Vagina (tissue), 2 donors: Measurements from ENCODE around the gene SHE.

Experiments used
- POLR2AphosphoS5 ChIP-seq, 2 donors: sonication (generic); formaldehyde crosslinking; IDR thresholded peaks; one replicate each; pipeline ENCODE4 v1.9.0; 2017; ENCODE audit warnings: antibody characterized with exemption in 2 of 2, mild to moderate bottlenecking in 2 of 2, low read depth in 1 of 2; ENCODE audit not compliant: insufficient read depth in 1 of 2
- TF ChIP-seq, protein P1 (sequence below), 3 experiments: fragments of 450-650 bp in 2 of 3; fragments of 200-600 bp in 1 of 3; sonication (generic) in 1 of 3; IDR thresholded peaks; one replicate each; pipeline ENCODE4 v1.5.1; 2017 to 2019; ENCODE audit warnings: antibody characterized with exemption in 3 of 3, mild to moderate bottlenecking in 2 of 3, moderate library complexity in 2 of 3

DNA sequence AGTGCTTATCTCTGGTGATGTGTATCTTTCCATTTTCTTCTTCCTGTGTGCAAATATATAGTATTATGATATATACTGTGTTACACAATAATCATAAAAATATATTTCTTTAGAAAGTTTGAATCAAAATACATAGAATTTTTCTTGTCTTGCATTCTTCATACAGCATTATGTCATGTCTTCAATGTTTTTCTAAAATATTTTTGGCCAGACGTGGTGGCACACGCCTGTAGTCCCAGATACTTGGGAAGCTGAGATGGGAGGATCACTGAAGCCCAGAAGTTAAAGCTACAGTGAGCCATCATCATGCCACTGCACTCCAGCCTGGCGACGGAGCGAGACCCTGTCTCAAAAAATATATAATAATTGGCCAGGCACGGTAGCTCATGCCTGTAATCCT lies 55.4 kb downstream of the SHE start:
- TF ChIP-seq, protein P1, sequence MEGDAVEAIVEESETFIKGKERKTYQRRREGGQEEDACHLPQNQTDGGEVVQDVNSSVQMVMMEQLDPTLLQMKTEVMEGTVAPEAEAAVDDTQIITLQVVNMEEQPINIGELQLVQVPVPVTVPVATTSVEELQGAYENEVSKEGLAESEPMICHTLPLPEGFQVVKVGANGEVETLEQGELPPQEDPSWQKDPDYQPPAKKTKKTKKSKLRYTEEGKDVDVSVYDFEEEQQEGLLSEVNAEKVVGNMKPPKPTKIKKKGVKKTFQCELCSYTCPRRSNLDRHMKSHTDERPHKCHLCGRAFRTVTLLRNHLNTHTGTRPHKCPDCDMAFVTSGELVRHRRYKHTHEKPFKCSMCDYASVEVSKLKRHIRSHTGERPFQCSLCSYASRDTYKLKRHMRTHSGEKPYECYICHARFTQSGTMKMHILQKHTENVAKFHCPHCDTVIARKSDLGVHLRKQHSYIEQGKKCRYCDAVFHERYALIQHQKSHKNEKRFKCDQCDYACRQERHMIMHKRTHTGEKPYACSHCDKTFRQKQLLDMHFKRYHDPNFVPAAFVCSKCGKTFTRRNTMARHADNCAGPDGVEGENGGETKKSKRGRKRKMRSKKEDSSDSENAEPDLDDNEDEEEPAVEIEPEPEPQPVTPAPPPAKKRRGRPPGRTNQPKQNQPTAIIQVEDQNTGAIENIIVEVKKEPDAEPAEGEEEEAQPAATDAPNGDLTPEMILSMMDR (IDR thresholded peaks at IDR 0.05), result no peak
- no peak for TF ChIP-seq POLR2AphosphoS5 (IDR thresholded peaks at IDR 0.05; ENCODE audit: insufficient read depth in 1 of 2, low read depth in 1 of 2)
